ENCODE measurements around the gene ISG20.

Gene ISG20

GRCh38 chr15:88613074-88613944 lies 25.5 kb upstream of the ISG20 start:
- Histone ChIP-seq H3K27me3 (ENCODE audit: insufficient read depth, insufficient read length) (peaks cover 61% of the 10 kb centered on the region), H3K9me3 (ENCODE audit: insufficient read depth, low read length) (no peaks in the 10 kb centered on the region), H3K9ac (ENCODE audit: insufficient read length, low read depth) (no peak overlapping the region), H3K36me3 (ENCODE audit: insufficient read depth, insufficient read length, low read length) (no peaks in the 10 kb centered on the region), H3K4me3 (ENCODE audit: insufficient read length, low read depth) (no peak overlapping the region), H3K4me1 (ENCODE audit: insufficient read depth, insufficient read length) (peaks cover 16% of the 10 kb centered on the region)
- TF ChIP-seq SUZ12 (IDR thresholded peaks at IDR 0.05; ENCODE audit: extremely low read depth, insufficient read depth, insufficient read length) (no peak), ZNF274 (IDR thresholded peaks at IDR 0.05; ENCODE audit: low read depth, low read length) (no peak), YY1 (IDR thresholded peaks at IDR 0.05; ENCODE audit: insufficient read depth, insufficient read length) (no peak)
- peak; percentile 76 for DNase-seq (ENCODE audit: low read depth, low spot score)

GRCh38 chr15:88615303-88616107 lies 23.3 kb upstream of the ISG20 start:
- Histone ChIP-seq H3K9ac (ENCODE audit: insufficient read length, low read depth) (no peak overlapping the region), H3K36me3 (ENCODE audit: insufficient read depth, insufficient read length, low read length) (no peaks in the 10 kb centered on the region), H3K27me3 (ENCODE audit: insufficient read depth, insufficient read length) (peaks cover 39% of the 10 kb centered on the region), H3K4me1 (ENCODE audit: insufficient read depth, insufficient read length) (peaks cover 14% of the 10 kb centered on the region), H3K4me3 (ENCODE audit: insufficient read length, low read depth) (no peak overlapping the region), H3K9me3 (ENCODE audit: insufficient read depth, low read length) (no peaks in the 10 kb centered on the region)
- no peak for TF ChIP-seq SUZ12 (IDR thresholded peaks at IDR 0.05; ENCODE audit: extremely low read depth, insufficient read depth, insufficient read length)
- no peak for TF ChIP-seq YY1 (IDR thresholded peaks at IDR 0.05; ENCODE audit: insufficient read depth, insufficient read length)
- TF ChIP-seq ZNF274 (IDR thresholded peaks at IDR 0.05; ENCODE audit: low read depth, low read length) = no peak
- DNase-seq (ENCODE audit: low read depth, low spot score) = no peak

- Histone ChIP-seq H3K9me3 (ENCODE audit: insufficient read depth, low read length) (no peaks in the 10 kb centered on the region), H3K27me3 (ENCODE audit: insufficient read depth, insufficient read length) (peaks cover 32% of the 10 kb centered on the region), H3K9ac (ENCODE audit: insufficient read length, low read depth) (no peak overlapping the region), H3K4me1 (ENCODE audit: insufficient read depth, insufficient read length) (peaks cover 10% of the 10 kb centered on the region), H3K4me3 (ENCODE audit: insufficient read length, low read depth) (no peak overlapping the region), H3K36me3 (ENCODE audit: insufficient read depth, insufficient read length, low read length) (no peaks in the 10 kb centered on the region)
- no peak for TF ChIP-seq YY1 (IDR thresholded peaks at IDR 0.05; ENCODE audit: insufficient read depth, insufficient read length)
- no peak for TF ChIP-seq ZNF274 (IDR thresholded peaks at IDR 0.05; ENCODE audit: low read depth, low read length)
- DNase-seq (ENCODE audit: low read depth, low spot score) = no peak
Observed at GRCh38 chr15:88616240-88616639, 22.6 kb upstream of the ISG20 start.

DNA sequence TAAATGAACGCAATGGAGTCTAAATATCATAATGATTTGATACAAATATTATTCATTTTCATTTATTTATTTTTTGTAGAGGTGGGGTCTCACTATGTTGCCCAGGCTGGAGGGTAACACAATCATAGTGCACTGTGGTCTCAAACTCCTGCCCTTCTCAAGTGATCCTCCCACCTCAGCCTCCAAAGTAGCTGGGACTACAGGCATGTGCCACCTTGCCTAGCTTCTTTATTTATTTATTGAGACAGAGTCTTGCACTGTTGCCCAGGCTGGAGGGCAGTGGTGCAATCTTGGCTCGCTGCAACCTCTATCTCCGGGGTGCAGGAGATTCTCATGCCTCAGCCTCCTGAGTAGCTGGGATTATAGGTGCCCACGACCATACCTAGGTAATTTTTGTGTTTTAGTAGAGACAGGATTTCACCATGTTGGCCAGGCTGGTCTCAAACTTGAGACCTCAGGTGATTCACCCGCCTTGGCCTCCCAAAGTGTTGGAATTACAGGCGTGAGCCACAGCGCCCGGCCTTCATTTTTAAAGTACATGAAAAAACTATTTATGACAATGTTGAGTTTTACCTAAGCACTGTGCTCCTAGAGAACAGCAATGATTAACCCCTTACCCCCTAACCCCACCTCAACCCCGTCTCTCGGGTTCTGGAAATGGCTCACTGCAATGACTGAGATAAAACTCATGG lies 21.6 kb upstream of the ISG20 start:
- Histone ChIP-seq H3K36me3 (ENCODE audit: insufficient read depth, insufficient read length, low read length) (peaks cover 8% of the 10 kb centered on the region), H3K9ac (ENCODE audit: insufficient read length, low read depth) (no peak overlapping the region), H3K4me3 (ENCODE audit: insufficient read length, low read depth) (no peak overlapping the region), H3K9me3 (ENCODE audit: insufficient read depth, low read length) (no peaks in the 10 kb centered on the region), H3K4me1 (ENCODE audit: insufficient read depth, insufficient read length) (peaks cover 8% of the 10 kb centered on the region), H3K27me3 (ENCODE audit: insufficient read depth, insufficient read length) (peaks cover 22% of the 10 kb centered on the region)
- no peak for TF ChIP-seq SUZ12 (IDR thresholded peaks at IDR 0.05; ENCODE audit: extremely low read depth, insufficient read depth, insufficient read length)
- TF ChIP-seq ZNF274 (IDR thresholded peaks at IDR 0.05; ENCODE audit: low read depth, low read length) = no peak
- TF ChIP-seq YY1 (IDR thresholded peaks at IDR 0.05; ENCODE audit: insufficient read depth, insufficient read length) = no peak
- no peak for DNase-seq (ENCODE audit: low read depth, low spot score)

- peaks cover 14% of the 10 kb centered on the region for H3K36me3 ChIP-seq (ENCODE audit: insufficient read depth, insufficient read length, low read length)
- no peak overlapping the region for H3K4me3 ChIP-seq (ENCODE audit: insufficient read length, low read depth)
Observed at GRCh38 chr15:88617790-88618189, 21.0 kb upstream of the ISG20 start.

DNA sequence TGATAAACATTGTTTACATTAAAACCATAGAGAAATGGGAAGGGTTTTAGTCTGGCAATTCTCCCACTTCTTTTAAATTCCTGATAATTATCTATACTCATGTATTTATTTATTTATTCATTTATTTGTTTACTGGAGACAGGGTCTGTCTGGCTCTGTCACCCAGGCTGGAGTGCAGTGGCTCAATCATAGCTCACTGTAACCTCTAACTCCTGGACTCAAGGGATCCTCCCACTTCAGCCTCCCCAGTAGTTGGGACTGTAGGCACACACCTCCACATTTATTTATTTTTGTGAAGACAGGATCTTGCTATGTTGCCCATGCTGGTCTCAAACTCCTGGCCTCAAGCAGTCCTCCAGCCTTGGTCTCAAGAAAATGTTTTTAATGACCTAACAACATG lies 20.1 kb upstream of the ISG20 start:
- no peak overlapping the region for H3K4me3 ChIP-seq (ENCODE audit: insufficient read length, low read depth)
- TF ChIP-seq ZNF274 (IDR thresholded peaks at IDR 0.05; ENCODE audit: low read depth, low read length) (no peak), SUZ12 (IDR thresholded peaks at IDR 0.05; ENCODE audit: extremely low read depth, insufficient read depth, insufficient read length) (no peak), YY1 (IDR thresholded peaks at IDR 0.05; ENCODE audit: insufficient read depth, insufficient read length) (no peak)

More at GRCh38 chr15:88617790-88618189, 21.0 kb upstream of the ISG20 start:
- TF ChIP-seq SUZ12 (IDR thresholded peaks at IDR 0.05; ENCODE audit: extremely low read depth, insufficient read depth, insufficient read length) (no peak), YY1 (IDR thresholded peaks at IDR 0.05; ENCODE audit: insufficient read depth, insufficient read length) (no peak), ZNF274 (IDR thresholded peaks at IDR 0.05; ENCODE audit: low read depth, low read length) (no peak)
- H3K9ac ChIP-seq (ENCODE audit: insufficient read length, low read depth) = no peak overlapping the region
- H3K4me1 ChIP-seq (ENCODE audit: insufficient read depth, insufficient read length) = peaks cover 4% of the 10 kb centered on the region
- DNase-seq (ENCODE audit: low read depth, low spot score) = no peak
- peaks cover 17% of the 10 kb centered on the region for H3K27me3 ChIP-seq (ENCODE audit: insufficient read depth, insufficient read length)
- no peaks in the 10 kb centered on the region for H3K9me3 ChIP-seq (ENCODE audit: insufficient read depth, low read length)

More for the DNA sequence above, 20.1 kb upstream of the ISG20 start:
- DNase-seq (ENCODE audit: low read depth, low spot score) = no peak
- H3K36me3 ChIP-seq (ENCODE audit: insufficient read depth, insufficient read length, low read length) = peaks cover 22% of the 10 kb centered on the region
- peaks cover 11% of the 10 kb centered on the region for H3K4me1 ChIP-seq (ENCODE audit: insufficient read depth, insufficient read length)
- no peaks in the 10 kb centered on the region for H3K9me3 ChIP-seq (ENCODE audit: insufficient read depth, low read length)
- peaks cover 10% of the 10 kb centered on the region for H3K27me3 ChIP-seq (ENCODE audit: insufficient read depth, insufficient read length)
- H3K9ac ChIP-seq (ENCODE audit: insufficient read length, low read depth) = no peak overlapping the region

Data from NT2/D1 (cell line).